Immature natural killer cell (primary cell): ENCODE results near the gene FICD. TPM values are rescaled to one million over a fixed set of nuclear protein-coding genes. Genes with fewer than 3 reads are reported as not detected.

Source experiments
- DNase-seq, 3 donors: peaks; one replicate each; pipeline ENCODE4 v3.0.0; 2022; ENCODE audit warnings: mixed read lengths in 1 of 3
- H3K27ac Mint-ChIP-seq, 6 donors: one replicate each; pipeline ENCODE4 v1.8.0; 2020; ENCODE audit warnings: mixed read lengths in 6 of 6, mild to moderate bottlenecking in 5 of 6, inconsistent platforms in 4 of 6, moderate library complexity in 3 of 6
- H3K27me3 Mint-ChIP-seq, 3 donors: one replicate each; pipeline ENCODE4 v1.8.0; 2020 to 2021; ENCODE audit warnings: low read depth in 3 of 3, mild to moderate bottlenecking in 3 of 3, mixed read lengths in 3 of 3, moderate library complexity in 3 of 3, inconsistent platforms in 1 of 3
- H3K36me3 Mint-ChIP-seq, 3 donors: one replicate each; pipeline ENCODE4 v1.8.0; 2020; ENCODE audit warnings: mixed read lengths in 3 of 3, inconsistent platforms in 2 of 3, mild to moderate bottlenecking in 2 of 3
- H3K4me1 Mint-ChIP-seq, 2 donors: one replicate each; pipeline ENCODE4 v1.8.0; 2020; ENCODE audit warnings: inconsistent platforms in 2 of 2, mild to moderate bottlenecking in 2 of 2, mixed read lengths in 2 of 2, moderate library complexity in 1 of 2
- H3K4me3 Mint-ChIP-seq, 5 donors: one replicate each; pipeline ENCODE4 v1.8.0; 2020; ENCODE audit warnings: mild to moderate bottlenecking in 5 of 5, mixed read lengths in 5 of 5, inconsistent platforms in 3 of 5, moderate library complexity in 3 of 5
- H3K9me3 Mint-ChIP-seq, 6 donors: one replicate each; pipeline ENCODE4 v1.8.0; 2020; ENCODE audit warnings: mild to moderate bottlenecking in 6 of 6, mixed read lengths in 6 of 6, inconsistent platforms in 4 of 6, moderate library complexity in 3 of 6
- polyA plus RNA-seq, 3 donors: library from polyadenylated mRNA; unstranded; fragments of 300-500 nt; fragmentation: Illumina TruSeq; gene quantifications; one replicate each; pipeline ENCODE4 v1.2.3, GENCODE V29; 2021

The FICD gene
- polyA plus RNA-seq, 3 donors from 2014 or later: 1.3 to 6.7 (median 2.3) TPM

GRCh38 chr12:108559748-108560147, 44.7 kb downstream of the FICD start:
- H3K27me3 Mint-ChIP-seq: peaks cover 2 to 11% (median 6%) of the 10 kb centered on the region in 3 donors
- no peaks in the 10 kb centered on the region for H3K9me3 Mint-ChIP-seq
- H3K4me1 Mint-ChIP-seq: peaks cover 72 to 86% of the 10 kb centered on the region in 2 donors
- DNase-seq: no peak
- H3K36me3 Mint-ChIP-seq: peaks cover 0 to 4% (median 3%) of the 10 kb centered on the region in 3 donors
- peak overlapping the region; percentile 98 to 100 (median 100) for H3K27ac Mint-ChIP-seq
- H3K4me3 Mint-ChIP-seq: peak overlapping the region; percentile 99 to 100 (median 100)

DNA sequence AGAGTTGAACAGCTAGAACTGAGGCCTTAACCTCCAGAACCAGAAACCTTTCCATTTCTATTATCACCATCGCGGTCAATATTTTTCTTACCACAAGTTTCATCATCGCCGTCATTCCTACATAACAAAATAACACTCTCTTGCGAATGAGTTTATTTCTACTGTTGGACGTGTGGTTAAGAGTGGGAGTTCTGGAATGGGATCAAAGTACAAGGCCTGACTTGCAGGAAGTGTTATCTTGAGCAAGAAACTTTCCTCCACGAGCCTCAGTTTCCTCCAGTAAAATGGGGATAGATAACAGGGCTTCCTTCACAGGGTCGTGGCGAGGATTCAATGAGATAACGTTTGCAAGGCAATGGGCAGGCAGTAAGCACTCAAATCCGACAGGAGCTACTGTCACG, 45.2 kb downstream of the FICD start:
- Mint-ChIP-seq H3K4me3 (peak overlapping the region; percentile 99 to 100 (median 100)), H3K4me1 (peaks cover 68 to 80% of the 10 kb centered on the region in 2 donors), H3K36me3 (peaks cover 3 to 5% (median 4%) of the 10 kb centered on the region in 3 donors), H3K27ac (peak overlapping the region; percentile 98 to 100 (median 100)), H3K9me3 (no peaks in the 10 kb centered on the region), H3K27me3 (peaks cover 2 to 11% (median 6%) of the 10 kb centered on the region in 3 donors)
- peak in 2 of 3 donors; percentile 18 to 22 for DNase-seq

DNA sequence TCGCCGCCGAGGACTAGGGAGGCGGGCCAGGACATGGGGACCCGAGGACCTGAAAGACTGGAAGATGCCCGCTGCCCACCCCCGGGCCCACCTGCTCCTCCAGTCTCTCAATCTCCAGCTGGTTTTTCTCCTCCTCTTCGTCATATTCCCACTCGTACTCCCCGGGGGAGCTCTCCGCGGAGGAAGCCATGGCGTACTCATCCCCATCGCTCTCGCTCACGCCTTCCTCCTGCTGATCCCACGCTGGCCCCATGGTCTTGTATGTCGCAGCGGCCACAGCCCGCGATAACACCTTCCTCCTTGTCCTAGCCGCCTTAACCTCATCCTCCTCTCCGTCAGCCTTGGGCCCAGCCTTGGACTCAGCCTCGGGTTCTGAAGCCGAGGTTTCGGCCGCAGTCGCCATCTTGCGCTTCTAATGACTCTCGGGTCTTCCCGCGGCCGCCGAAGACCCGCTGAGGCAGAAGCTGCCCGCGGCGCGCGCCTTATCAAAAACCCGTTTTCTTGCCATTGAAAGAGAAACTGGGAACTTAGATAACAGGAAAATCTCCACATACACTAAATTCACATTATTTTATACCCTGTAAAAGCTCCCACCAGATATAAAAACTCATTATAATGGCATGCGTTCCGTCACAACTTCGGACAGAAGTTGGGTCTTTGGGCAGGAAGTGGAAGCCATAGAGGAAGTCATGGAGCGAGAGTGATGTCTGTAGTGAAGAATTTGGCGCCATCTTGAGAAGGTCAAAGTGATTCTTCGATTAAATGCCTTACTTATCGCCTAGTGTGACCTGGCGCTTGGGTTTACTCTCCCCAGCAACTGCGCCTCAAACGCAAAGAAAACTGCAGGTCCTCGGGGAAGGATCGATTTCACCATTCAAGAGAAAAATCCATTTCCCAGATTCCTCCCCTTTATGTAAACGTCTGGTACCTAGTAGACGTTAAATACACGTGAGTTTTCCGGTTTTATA, 46.0 kb downstream of the FICD start, which contains the start of gene SART3:
SART3 (minus strand) TSS at position 422 of the 968 bp plus-strand sequence; CDS start at position 403, 19 bp downstream.
- Mint-ChIP-seq H3K27ac (peak within 1 kb of the TSS; percentile 98 to 100 (median 100)), H3K9me3 (no peaks in the 10 kb centered on the region), H3K4me1 (peaks cover 61 to 73% of the 10 kb centered on the region in 2 donors), H3K27me3 (peaks cover 2 to 11% (median 6%) of the 10 kb centered on the region in 3 donors), H3K36me3 (peaks cover 7 to 10% (median 9%) of the 10 kb centered on the region in 3 donors), H3K4me3 (peak within 1 kb of the TSS; percentile 99 to 100 (median 100))
- peak; percentile 83 to 86 (median 86) for DNase-seq

DNA sequence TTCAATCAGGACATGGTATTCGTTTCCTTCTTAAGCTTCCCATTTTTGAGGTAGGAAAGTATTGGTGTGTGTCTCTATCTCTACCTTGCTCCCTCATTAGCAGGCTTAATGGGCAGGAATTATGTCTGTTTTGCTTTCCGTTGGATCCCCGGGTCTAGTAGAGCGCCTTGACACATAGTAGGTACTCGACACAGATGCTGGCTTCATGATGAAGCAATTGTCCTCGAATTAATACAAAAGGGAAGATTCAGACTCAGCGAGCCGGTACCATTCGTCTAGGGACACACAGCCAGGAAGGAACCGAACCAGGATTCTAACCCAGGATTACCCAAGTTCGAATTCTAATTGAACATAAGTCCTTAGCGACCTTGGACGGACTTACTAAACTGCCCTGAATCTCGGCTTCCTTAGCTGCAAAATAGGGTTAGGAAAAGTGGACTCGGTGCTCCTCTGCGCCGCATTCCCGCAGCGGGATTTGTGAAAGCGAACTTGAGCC, 46.8 kb downstream of the FICD start:
- no peak for DNase-seq
- Mint-ChIP-seq H3K36me3 (peaks cover 7 to 18% (median 14%) of the 10 kb centered on the region in 3 donors), H3K27ac (peak overlapping the region; percentile 98 to 100 (median 100)), H3K9me3 (no peaks in the 10 kb centered on the region), H3K4me3 (peak overlapping the region; percentile 99 to 100 (median 100)), H3K27me3 (peaks cover 2 to 11% (median 6%) of the 10 kb centered on the region in 3 donors), H3K4me1 (peaks cover 53 to 64% of the 10 kb centered on the region in 2 donors)

DNA sequence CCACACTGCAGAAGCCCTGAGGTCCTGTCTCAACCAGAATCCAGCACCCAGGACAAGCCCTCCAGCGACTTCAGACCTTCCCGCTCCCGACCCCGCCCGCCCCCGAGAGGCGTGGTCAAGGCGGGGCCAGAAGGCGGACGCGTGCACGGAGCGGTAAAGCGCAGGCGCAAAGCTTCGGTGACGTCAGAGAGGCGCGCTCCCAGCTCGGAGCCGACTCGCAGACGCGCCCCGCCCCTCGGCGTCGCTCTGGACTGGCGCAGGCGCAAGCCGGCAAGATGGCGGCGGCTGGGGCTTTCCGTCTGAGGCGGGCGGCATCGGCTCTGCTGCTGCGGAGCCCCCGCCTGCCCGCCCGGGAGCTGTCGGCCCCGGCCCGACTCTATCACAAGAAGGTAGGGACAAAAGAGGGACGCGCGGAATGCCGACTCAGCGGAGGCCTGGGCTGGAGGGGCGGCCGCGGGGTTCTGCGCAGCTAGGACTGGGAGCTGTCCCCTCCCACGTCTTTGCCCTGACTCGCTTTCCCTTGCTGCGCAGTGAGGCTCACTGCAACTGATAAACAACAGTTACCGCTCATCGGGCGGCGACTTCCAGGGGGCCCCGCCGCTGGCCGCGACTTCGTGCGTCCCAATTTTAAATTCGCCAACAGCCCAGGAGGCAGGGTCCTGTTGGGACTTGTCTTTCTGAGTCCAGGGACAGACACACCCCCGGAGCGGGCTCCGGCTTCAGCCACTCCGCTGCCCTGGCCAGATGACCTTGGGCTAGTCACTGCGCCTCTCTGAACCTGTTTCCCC, 47.5 kb downstream of the FICD start, which contains the start of gene ISCU:
ISCU (plus strand) TSS at position 249 of the 788 bp plus-strand sequence; CDS start at position 276, 27 bp downstream.
- Mint-ChIP-seq H3K27me3 (peaks cover 2 to 11% (median 6%) of the 10 kb centered on the region in 3 donors), H3K36me3 (peaks cover 7 to 23% (median 21%) of the 10 kb centered on the region in 3 donors), H3K27ac (peak within 1 kb of the TSS; percentile 98 to 100 (median 100)), H3K4me3 (peak within 1 kb of the TSS; percentile 99 to 100 (median 100)), H3K4me1 (peaks cover 50 to 58% of the 10 kb centered on the region in 2 donors), H3K9me3 (no peaks in the 10 kb centered on the region)
- peak; percentile 98 to 99 (median 99) for DNase-seq

DNA sequence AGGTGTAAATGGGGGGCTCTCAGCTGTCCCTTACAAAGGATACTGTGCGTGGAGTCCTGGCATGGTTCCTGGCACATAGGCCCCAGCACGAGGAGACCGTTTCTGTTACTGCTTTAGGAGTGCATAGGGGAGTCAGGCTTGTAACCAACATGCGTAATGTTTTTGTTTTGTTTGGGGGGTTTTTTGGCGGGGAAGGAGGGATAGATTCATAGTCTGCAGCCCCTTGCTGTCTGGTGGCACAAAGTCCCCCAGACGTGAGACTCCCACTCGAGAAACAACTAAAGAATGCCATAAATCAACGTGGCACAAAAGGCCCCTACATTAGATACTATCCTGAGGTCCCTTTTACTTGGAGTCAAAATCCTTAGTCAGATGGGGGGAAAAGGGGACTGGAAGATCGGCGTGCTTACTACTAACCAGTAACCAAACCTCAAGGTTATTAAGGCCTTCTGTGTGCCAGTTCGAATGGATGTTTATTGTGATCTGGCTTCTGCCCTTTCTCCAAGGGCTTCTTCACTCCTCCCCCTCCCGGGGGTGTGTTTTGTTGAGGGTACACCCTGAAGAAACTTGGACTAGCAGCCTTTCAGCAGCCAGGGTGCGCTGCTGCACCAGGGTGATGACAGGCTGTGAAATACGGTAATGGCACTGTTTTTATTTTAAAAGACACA, 48.2 kb downstream of the FICD start:
- H3K9me3 Mint-ChIP-seq: no peaks in the 10 kb centered on the region
- H3K4me3 Mint-ChIP-seq: peak overlapping the region; percentile 91 to 100 (median 100)
- H3K36me3 Mint-ChIP-seq: peaks cover 7 to 29% (median 24%) of the 10 kb centered on the region in 3 donors
- peaks cover 46 to 51% of the 10 kb centered on the region in 2 donors for H3K4me1 Mint-ChIP-seq
- peaks cover 2 to 11% (median 6%) of the 10 kb centered on the region in 3 donors for H3K27me3 Mint-ChIP-seq
- peak overlapping the region; percentile 90 to 100 (median 94) for H3K27ac Mint-ChIP-seq
- DNase-seq: peak; percentile 77 to 82 (median 78)

DNA sequence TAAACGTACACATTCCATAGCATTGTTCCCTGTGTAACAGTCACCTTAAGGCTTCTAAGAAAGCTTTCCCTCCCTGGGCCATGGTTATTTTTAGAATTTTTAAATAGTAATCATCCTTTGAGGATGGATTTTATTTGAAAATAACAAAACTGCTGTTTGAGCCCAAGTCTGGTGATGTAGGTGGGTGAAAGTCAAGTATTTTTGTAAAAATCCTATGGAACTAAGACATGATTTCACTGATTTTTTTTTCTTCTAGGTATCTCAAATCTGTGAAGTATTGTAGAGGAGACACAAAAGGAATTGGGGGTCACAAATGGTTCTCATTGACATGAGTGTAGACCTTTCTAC, 48.7 kb downstream of the FICD start:
- DNase-seq: no peak
- Mint-ChIP-seq H3K36me3 (peaks cover 7 to 34% (median 27%) of the 10 kb centered on the region in 3 donors), H3K27me3 (peaks cover 2 to 11% (median 6%) of the 10 kb centered on the region in 3 donors), H3K4me3 (peak overlapping the region; percentile 91 to 100 (median 100)), H3K9me3 (no peaks in the 10 kb centered on the region), H3K27ac (peak overlapping the region in 4 of 6 donors; percentile 93 to 100 (median 96)), H3K4me1 (peaks cover 43 to 48% of the 10 kb centered on the region in 2 donors)

DNA sequence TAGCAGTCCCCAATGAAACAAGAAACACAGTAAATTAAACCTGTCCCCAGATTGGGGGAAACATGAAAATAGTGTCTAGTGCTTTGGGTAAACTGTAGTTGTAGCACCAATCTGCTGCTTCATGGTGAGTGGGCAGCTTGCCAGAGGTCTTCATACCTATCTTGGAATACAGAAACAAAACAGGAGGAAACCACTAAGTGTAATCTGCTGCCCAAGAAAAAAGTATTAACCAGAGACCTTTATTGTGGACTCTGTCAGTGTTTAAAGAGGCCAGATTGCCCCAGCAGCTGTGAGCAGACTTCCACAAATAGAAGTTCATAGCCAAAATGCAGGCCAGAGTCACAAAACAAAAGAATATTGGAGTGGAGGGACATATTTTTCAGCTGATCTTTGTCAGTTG, 49.6 kb downstream of the FICD start:
- H3K9me3 Mint-ChIP-seq: no peaks in the 10 kb centered on the region
- H3K27ac Mint-ChIP-seq: no peak overlapping the region
- H3K4me3 Mint-ChIP-seq: peak overlapping the region in 1 of 5 donors; percentile 58
- H3K4me1 Mint-ChIP-seq: peaks cover 36 to 40% of the 10 kb centered on the region in 2 donors
- H3K36me3 Mint-ChIP-seq: peaks cover 7 to 43% (median 34%) of the 10 kb centered on the region in 3 donors
- no peak for DNase-seq
- peaks cover 2 to 11% (median 6%) of the 10 kb centered on the region in 3 donors for H3K27me3 Mint-ChIP-seq

GRCh38 chr12:108565146-108565545, 50.1 kb downstream of the FICD start:
- peaks cover 2 to 9% (median 6%) of the 10 kb centered on the region in 3 donors for H3K27me3 Mint-ChIP-seq
- H3K4me3 Mint-ChIP-seq: no peak overlapping the region
- H3K27ac Mint-ChIP-seq: no peak overlapping the region
- H3K9me3 Mint-ChIP-seq: no peaks in the 10 kb centered on the region
- H3K36me3 Mint-ChIP-seq: peaks cover 7 to 43% (median 34%) of the 10 kb centered on the region in 3 donors
- H3K4me1 Mint-ChIP-seq: peaks cover 32 to 36% of the 10 kb centered on the region in 2 donors
- no peak for DNase-seq

GRCh38 chr12:108565976-108566375, 50.9 kb downstream of the FICD start:
- DNase-seq: no peak
- Mint-ChIP-seq H3K4me1 (peaks cover 25 to 27% of the 10 kb centered on the region in 2 donors), H3K9me3 (no peaks in the 10 kb centered on the region), H3K4me3 (no peak overlapping the region), H3K27me3 (peaks cover under 1 to 6% (median 4%) of the 10 kb centered on the region in 3 donors), H3K36me3 (peaks cover 7 to 49% (median 34%) of the 10 kb centered on the region in 3 donors), H3K27ac (peak overlapping the region in 1 of 6 donors; percentile 65)

DNA sequence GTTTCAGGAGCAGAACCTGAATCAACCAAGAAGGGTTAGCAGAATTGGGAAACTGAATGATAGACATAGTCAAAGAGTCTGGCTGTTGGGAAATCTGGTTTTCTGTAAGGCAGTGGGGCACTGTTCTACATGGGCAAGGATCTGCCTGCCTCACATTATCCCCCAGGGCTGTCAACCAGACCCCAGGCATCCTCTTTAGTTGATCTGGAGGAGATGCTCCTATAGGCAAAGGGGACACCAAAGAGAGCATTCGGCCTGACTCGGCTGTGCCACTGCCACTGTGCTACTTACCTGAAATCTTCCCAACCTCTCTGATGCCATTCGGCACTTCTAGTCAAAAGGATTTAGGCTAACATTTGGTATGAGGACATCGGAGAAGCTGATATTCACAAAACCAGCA, 51.4 kb downstream of the FICD start:
- H3K4me3 Mint-ChIP-seq: no peak overlapping the region

More for the DNA sequence above, 51.4 kb downstream of the FICD start:
- Mint-ChIP-seq H3K27ac (no peak overlapping the region), H3K9me3 (no peaks in the 10 kb centered on the region), H3K36me3 (peaks cover 7 to 49% (median 34%) of the 10 kb centered on the region in 3 donors), H3K27me3 (peaks cover 0 to 6% (median 4%) of the 10 kb centered on the region in 3 donors), H3K4me1 (peaks cover 20 to 23% of the 10 kb centered on the region in 2 donors)
- DNase-seq: no peak
